MV-4-11 (cell line): ENCODE measurements around the gene HMG20B.
"Not testable (repeated sequence)": the region's sequence is repeated elsewhere in the genome, so short reads cannot be mapped to it uniquely, and the experiment has no call there.

Source experiments
- DNase-seq: peaks from one replicate; lab custom pipeline; 2025; lab: John Stamatoyannopoulos, UW

The HMG20B gene

DNA sequence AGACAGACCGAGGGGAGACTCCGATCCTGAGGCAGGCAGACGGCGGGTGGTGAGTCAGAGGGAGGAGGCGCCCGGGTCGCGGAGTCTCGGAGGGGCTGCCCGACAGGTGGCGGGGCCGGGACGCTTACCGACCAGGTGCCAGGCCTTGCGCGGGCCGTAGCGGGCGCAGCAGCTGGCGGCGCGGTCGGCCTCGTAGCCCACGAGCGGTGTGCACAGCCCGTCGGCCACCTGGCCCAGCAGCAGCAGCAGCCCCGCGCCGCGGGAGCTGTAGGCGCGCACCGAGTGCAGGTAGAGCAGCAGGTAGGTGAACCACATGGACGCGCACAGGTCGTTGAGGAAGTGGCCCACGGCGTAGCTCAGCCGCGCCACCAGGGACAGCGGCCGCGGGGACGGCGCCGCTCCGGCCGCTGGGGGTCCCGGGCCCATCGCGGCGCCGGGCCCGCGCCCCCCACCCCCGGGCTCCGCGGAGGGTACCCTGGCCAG is 15.7 kb upstream of the HMG20B start:
- peak; percentile 28 for DNase-seq

DNA sequence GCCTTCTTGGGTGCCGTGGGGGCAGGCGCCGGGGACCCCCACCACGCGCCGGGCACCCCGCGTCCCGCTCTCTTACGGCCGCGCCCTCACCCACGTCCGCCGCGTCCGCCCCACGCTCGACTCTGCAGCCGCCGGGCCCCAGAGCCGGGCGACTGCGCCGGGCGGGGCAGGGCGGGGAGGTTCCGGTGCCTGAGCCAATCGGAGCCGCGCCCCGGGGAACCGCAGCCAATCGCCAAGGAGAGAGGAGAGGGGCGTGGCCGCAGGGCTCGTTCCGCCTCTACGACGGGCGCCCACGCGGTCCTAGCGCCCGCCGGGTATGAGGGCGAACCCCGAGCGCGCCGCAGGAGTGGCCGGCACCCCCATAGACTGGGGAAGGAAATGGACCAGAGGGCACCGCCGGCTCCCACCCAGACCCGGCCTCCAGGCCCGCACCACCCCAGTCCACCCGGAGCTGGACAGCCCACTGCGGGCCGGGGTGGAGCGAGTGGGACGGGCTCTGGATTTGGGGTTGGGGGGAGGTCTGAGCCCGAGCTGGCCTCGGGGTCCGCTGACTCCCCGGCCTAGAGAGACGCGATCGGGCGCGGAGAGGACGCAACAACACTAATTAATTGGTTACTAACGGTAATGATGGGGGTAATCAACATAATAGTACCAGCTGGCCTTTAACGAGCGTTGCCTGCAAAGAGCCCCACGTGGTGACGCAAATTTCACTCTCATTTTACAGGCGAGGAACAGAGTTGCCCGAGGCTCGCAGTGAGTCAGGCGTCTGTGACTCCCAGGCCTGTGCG is 15.1 kb upstream of the HMG20B start, which contains the start of gene MFSD12:
Gene MFSD12 (minus strand): TSS at position 126 of the 788 bp plus-strand sequence. CDS start 183 bp downstream, outside the sequence.
- peak; percentile 93 for DNase-seq

DNA sequence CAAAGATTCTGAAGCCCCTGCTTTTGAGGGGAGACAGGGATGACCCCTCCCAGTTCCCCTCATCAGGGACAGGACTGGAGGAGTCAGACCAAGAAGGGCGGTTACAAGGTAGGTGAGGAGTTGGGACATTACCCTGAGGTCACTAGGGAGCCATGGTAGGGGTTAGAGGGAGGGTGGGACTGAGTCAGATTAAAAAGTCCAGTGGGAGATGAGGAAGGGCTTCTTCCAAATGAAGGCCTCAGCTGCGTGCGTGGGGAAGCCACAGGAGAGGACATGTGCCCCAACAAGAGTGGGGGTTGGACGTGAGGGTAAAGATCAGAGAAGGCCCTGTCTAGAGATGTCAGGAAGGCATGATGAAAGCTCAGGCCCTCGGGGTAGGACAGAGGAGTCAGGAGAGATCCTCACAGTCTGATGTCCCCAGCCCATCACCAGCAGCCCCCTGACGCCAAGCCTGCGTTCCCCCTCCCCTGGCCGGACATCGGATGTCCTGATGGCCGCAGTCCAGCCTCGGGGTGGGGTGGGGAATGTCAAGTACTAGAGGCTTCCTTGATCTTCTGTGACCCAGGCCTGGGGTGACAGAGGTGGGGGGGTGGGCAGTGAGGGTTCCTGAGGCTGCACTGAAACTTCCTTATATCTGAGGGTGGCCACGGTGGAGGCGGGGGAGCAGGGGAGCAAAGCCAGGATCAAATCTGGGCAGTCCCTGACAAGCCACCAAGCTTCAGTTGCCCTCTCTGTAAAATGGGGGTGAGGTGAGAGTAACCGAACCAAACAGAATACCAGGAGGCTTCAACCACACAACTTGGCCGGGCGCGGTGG is 8.8 kb upstream of the HMG20B start:
- no peak for DNase-seq

DNA sequence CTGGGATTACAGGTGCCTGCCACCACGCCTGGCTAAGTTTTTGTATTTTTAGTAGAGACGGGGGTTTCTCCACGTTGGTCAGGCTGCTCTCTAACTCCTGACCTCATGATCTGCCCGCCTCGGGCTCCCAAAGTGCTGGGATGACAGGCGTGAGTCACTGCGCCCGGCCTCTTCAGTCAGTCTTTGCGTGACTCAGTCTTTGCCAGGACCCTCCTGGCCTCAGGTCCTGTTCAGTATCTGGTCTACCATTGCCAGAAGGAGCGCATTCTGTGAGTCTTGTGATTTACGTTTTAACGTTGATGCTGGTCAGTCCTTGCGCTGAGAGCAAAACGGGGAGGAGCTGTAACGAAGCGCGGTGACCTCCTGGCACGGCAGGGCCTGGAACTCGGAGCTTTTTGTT is 7.6 kb upstream of the HMG20B start:
- DNase-seq = peak; percentile 56

DNA sequence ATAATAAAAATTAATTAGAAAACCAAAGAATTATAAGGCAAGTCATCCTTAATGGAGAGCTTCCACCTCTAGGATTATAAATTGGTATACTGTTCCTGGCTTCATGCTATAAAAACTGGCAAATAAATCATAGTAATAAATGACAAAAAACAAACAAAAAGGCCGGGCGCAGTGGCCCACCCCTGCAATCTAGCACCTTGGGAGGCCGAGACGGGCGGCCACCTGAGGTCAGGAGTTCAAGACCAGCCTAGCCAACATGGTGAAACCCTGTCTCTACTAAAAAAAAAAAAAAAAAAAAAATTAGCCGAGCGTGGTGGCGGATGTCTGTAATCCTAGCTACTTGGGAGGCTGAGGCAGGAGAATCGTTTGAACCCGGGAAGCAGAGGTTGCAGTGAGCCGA is 2.7 kb upstream of the HMG20B start:
- not testable (repeated sequence) for DNase-seq

DNA sequence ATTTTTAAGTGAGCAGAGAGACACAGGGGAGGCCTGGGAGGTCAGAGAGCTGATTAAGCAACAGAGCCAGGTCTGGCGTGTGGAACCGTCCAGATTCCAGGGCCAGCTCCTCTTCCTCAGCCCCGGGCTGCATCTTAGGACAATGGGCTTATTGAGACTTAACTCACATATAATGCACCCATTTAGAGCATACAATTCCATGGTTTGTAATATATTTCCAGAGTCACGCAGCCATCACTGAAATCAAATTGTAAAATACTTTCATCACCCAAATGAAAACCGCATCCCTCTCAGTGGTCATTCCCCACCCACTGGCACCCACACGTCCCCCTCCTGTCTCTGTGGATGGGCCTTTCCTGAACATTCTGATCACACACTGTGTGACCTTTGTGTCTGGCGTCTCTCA is 2.1 kb upstream of the HMG20B start:
- no peak for DNase-seq

DNA sequence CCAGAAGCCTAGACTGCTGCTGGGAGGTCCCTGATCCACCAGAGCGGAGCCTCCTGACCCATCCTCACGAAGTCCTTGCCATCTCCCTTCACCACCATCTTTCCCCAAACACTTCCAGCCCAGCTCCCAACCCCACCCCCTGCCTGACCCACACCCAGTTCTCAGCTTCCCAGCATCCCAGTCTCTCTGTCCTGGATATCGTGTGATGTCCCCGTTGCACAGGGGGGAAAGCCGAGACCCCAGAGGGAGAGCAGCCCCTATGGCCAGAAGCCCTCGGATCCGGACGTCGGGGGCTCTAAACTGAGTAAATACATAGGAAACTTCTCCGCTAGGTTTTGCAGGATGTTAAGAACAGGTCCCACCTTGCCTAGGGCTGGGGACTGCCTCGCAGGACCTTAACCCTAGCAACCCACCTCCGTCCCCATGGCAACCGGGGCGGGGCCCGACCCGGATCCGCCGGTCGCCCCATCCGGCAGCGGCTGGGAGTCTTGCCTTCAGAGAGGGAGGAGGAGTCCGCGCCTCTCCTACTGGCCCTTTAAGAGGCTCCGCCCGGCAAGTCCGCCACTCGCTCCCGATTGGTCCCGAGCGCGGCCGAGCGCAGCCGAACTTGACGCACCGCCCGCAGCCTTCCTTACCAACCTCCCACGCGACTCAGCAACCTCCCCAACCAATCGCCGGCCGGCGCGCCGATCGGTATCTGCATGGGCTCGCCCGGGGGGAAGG is 451 bp upstream of the HMG20B start:
- DNase-seq = peak; percentile 100

DNA sequence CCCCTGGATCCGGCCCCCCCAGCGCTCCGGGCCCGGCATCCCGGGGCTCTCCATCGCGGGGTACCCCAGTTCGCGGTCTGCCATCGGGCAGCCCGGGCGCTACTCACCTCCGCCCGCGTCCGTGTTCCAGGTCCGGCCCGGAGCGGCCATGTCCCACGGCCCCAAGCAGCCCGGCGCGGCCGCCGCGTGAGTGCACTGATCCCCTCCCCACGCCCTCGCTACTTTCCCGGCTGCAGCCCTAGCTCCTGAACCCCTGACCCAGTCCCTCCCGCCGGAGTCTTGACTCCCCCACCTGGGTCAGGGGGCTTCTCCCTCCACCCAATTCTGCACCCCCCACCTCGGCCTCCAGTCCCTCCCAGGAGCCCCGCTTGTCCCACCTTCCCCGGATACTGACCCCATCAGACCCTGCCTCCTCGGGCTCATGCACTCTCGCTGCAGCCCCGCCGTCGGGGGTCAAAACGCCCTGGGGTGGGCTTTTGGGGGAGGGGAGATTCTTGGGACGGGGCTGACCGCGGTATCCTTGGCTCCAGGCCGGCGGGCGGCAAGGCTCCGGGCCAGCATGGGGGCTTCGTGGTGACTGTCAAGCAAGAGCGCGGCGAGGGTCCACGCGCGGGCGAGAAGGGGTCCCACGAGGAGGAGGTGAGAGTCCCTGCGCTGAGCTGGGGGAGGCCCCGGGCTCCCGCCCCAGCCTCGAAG is 566 bp downstream of the HMG20B start:
- DNase-seq = no peak

DNA sequence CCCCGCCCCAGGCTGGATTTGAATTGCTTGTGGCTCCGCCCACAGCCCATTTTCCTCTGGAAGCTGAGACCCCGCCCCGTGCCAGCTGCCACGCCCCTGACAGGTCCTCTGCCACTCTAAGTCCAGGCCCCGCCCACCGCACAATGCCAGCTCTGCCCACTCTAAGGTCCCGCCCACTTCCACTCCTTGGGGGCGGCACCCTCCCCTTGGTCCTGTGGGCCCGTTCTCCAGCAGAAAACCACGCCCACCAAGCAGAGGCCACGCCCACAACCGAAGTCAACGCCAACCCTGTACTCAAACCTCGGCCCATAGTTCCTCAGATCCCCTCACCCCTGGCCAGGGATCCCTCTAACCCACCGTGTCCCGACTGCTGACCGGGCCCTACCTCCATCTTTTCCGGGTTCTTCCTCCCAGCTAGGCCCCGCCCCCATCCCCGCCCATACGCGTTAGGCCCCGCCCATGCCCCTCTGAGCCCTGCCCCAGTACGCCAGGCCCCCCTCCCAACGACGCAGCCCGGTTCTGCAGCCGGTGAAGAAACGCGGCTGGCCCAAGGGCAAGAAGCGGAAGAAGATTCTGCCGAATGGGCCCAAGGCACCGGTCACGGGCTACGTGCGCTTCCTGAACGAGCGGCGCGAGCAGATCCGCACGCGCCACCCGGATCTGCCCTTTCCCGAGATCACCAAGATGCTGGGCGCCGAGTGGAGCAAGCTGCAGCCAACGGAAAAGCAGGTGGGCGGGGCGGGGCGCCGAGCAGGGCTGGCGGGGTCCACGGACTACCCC is 1.3 kb downstream of the HMG20B start:
- DNase-seq = peak; percentile 99

DNA sequence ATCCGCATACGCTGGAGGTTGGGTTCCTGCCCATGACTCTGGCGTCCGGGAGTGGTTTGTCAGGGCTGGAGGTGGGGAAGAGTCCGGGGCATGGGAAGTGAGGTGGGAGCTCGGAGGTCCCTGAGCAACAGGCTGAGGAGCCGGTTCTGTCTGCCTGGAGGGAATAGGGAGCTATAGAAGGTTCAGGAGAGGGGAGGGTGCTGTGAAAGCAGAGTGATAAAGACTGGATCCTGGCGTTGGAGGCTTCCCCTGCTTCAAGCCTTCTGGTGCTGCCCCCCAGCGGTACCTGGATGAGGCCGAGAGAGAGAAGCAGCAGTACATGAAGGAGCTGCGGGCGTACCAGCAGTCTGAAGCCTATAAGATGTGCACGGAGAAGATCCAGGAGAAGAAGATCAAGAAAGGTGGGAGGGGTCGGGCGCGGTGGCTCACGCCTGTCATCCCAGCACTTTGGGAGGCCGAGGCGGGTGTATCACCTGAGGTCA is 2.6 kb downstream of the HMG20B start:
- DNase-seq = peak; percentile 44

DNA sequence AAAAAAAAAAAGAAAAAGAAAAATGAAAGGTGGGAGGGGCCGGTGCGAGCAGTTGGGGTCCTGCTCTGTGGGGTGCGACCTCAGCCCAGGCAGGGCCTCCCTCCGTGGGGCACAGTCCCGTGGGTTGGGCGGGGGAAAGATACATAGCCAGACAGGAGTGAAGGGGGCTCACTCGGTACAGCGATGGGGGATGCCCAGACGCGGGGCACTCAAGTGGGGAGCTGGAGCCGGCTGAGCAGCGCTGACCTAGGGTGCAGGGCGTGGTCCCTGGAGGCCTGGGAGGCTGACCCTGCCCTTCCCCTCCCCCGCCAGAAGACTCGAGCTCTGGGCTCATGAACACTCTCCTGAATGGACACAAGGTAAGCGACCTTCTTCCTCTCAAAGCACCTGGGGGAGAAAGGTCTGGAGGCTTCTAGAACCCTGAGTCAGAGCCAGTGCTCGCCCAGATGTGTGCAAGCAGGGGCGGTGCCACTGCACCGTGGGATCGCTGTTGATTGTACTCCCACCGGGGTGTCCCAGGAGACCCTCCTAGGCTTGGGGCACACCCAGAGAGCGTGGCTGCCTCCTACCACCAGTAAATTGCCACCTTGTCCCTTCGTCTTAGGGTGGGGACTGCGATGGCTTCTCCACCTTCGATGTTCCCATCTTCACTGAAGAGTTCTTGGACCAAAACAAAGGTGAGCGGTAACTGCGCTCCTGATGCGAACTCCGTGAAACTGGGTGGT is 3.4 kb downstream of the HMG20B start:
- DNase-seq = no peak

DNA sequence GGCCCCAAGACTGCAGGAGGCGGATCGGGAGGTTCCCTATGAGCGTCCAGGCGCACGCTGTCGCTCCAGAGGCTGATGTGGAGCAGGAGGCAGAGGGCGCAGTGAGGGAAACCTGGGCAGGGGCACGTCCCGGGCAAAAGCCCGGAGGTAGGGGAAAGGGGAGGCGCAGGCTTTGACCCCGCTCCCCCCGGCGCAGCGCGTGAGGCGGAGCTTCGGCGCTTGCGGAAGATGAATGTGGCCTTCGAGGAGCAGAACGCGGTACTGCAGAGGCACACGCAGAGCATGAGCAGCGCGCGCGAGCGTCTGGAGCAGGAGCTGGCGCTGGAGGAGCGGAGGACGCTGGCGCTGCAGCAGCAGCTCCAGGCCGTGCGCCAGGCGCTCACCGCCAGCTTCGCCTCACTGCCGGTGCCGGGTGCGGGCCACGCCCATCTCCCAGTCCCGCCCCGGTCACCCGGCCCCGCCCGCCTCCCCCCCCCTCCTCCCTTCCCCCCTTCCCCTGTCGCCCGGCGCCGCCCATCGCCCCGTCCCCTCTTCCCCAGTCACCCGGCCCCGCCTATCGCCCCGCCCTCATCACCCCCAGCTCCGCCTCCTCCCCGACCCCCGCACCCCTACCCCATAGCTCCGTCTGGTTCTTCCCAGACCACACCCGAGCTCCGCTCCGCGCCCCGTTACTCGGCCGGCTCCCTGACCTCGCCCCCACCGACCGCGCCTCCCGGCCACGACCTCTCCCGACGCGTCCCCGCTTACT is 4.1 kb downstream of the HMG20B start:
- no peak for DNase-seq

DNA sequence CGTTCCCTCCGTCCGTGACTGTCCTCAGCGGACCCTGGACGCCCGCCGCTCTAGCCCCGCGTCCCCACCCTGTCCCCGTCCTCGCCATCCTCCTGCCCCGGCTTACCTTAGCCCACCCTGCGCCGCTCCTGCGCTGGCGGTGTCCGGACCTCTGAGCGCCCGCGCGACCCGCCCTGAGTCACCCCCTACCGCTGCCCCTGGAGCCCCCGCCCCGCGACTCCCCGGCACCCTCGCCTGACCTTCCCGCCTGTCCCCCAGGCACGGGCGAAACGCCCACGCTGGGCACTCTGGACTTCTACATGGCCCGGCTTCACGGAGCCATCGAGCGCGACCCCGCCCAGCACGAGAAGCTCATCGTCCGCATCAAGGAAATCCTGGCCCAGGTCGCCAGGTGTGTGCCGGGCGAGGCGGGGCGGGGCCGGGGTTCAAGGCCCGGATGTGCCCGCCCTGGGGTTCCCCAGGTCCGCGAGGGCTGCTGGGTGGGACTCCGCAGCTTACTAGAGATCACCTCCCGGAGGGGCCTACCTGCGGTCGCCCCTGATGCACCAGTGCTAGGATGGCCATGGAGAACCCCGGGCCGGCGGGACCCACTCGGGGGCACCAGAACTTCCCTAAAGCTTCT is 5.1 kb downstream of the HMG20B start:
- DNase-seq = no peak

DNA sequence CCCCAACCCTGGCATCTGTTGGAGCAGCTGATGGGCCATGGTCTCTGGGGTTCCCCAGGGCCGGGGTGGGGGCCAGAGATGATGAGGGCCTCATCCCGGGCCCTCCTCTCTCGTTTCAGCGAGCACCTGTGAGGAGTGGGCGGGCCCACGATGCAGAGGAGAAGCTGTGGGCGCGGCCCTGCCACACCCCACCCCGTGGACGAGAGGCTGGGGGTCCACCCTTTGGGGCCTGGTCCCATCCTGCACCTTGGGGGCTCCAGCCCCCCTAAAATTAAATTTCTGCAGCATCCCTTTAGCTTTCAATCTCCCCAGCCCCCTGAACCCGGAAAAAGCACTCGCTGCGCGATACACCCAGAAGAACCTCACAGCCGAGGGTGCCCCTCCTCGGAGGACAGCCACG is 5.6 kb downstream of the HMG20B start:
- no peak for DNase-seq

DNA sequence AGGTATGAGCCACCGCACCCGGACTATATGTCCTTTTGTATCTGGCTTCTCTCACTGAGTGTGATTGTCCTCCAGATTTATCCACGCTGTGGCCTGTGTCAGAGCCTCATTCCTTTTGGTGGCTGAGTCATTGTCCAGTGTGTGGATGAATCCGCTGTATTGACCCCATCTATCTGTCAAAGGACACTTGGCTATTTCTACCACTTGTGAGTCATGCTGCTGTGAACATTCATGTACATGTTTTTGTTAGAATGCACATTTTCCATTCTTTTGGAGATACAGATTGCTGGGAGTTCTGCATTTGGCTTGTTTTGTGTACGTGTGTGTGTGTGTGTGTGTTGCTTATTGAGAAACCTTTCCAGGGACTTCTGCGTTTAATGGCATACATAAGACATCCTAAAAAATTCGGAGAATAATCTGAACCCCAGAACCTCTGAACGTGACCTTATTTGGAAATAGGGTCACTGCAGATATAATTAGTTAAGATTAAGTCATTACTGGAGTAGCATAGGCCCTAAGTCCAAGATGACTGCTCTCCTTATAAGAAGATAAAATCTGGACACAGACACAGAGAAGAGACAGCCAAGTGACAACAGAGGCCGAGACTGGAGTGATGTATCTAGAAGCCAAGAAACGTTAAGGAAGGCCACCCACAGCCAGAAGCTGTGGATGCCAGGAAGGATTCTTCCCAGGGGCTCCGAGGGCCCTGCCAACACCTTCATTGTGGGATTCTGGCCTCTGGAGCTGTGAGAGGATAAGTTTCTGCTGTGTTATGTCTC is 7.6 kb downstream of the HMG20B start:
- DNase-seq = peak; percentile 30

DNA sequence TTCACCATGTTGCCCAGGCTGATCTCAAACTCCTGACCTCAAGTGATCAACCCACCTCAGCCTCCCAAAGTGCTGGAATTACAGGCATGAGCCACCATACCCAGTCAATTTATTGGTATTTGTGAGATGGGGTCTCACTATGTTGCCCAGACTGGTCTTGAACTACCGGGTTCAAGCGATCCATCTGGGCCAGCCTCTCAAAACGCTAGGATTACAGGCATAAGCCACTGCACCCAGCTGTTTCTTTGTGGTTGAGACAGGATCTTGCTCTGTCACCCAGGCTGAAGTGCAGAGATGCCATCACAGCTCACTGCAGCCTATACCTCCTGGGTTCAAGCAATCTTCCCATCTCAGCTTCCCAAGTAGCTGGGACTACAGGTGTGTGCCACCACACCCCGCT is 9.0 kb downstream of the HMG20B start:
- peak; percentile 41 for DNase-seq

DNA sequence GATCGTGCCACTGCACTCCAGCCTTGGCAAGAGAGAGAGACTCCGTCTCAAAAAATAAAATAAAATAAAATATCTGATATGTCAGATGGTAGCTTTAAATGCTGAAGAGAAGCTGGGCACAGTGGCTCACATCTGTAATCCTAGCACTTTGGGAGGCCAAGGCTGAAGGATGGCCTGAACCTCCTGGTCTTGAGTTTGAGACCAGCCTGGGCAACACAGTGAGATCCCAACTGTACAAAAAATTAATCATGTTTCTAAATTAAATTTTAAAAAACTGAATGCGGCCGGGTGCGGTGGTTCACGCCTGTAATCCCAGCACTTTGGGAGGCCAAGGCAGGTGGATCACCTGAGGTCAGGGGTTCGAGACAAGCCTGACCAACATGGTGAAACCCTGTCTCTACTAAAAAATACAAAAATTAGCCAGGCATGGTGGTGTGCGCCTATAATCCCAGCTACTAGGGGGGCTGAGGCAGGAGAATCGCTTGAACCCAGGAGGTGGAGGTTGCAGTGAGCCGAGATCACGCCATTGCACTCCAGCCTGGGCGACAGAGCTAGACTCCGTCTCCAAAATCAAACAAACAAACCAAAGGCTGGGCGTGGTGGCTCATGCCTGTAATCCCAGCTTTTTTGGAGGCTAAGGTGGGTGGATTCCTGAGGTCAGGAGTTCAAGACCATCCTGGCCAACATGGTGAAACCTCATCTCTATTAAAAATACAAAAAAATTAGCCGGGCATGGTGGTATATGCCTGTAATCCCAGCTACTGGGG is 11.5 kb downstream of the HMG20B start:
- not testable (repeated sequence) for DNase-seq
